Activated CD4-positive, alpha-beta T cell treated with anti-CD3 and anti-CD28 coated beads, Interleukin-2, amount 10 ng/mL, durations not matched to agents 7 days and 5 days (primary cell): ENCODE results near the gene PGAM2. TPM values are rescaled to one million over a fixed set of nuclear protein-coding genes. Genes with fewer than 3 reads are reported as not detected.

Experiments
- CTCF ChIA-PET: fragments of 350-600 bp; sonication (Branson Sonifier 250); formaldehyde crosslinking; loops from one replicate; lab custom pipeline; 2021; ENCODE audit warnings: antibody characterized with exemption; lab: Charles Lee
- POLR2A ChIA-PET: fragments of 350-600 bp; sonication (Branson Sonifier 250); formaldehyde crosslinking; loops from one replicate; lab custom pipeline; 2021; ENCODE audit warnings: antibody characterized with exemption; lab: Charles Lee
- DNase-seq: peaks from one replicate; pipeline ENCODE4 v3.0.0-alpha.2; 2020
- H3K27ac Mint-ChIP-seq: one replicate; pipeline ENCODE4 v1.8.0; 2021; ENCODE audit warnings: mild to moderate bottlenecking, moderate library complexity, mixed read lengths
- H3K27me3 Mint-ChIP-seq: one replicate; pipeline ENCODE4 v1.8.0; 2021; ENCODE audit warnings: mixed read lengths
- H3K36me3 Mint-ChIP-seq: one replicate; pipeline ENCODE4 v1.8.0; 2021; ENCODE audit warnings: low read depth, mixed read lengths
- H3K4me1 Mint-ChIP-seq: one replicate; pipeline ENCODE4 v1.8.0; 2021; ENCODE audit warnings: mixed read lengths
- H3K4me3 Mint-ChIP-seq: one replicate; pipeline ENCODE4 v1.8.0; 2021; ENCODE audit warnings: mild to moderate bottlenecking, moderate library complexity, mixed read lengths
- H3K9me3 Mint-ChIP-seq: one replicate; pipeline ENCODE4 v1.8.0; 2021; ENCODE audit warnings: mixed read lengths
- total RNA-seq, 2 experiments: library from RNA; stranded (reverse); gene quantifications; one replicate each; pipeline ENCODE4 v1.2.3, GENCODE V29; 2021

The PGAM2 gene
- total RNA-seq, 2 experiments from 2014 or later: 0.32 TPM; not detected in 1

DNA sequence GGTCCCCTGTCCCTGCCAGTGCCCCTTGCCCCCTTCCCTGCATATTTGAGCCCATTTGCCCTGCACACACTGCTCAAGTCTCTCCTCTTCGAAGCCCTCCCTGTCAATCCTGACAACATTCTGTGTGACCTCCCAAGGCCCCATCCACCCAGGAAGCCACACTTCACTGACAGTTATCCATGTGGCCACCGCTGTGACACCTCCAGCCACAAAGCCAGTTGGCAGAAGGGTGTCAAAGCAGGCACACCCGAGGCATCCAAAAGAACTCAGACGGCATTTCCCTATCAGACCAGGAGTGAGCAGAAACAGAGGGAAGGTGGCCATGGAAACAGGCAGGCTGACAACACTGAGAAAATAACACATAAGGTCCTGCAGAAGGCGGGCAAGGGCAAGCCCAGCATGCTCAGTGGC is 12.3 kb upstream of the PGAM2 start:
- Mint-ChIP-seq H3K9me3 (no peaks in the 10 kb centered on the region), H3K4me3 (no peak overlapping the region), H3K27ac (no peak overlapping the region), H3K36me3 (peaks cover 46% of the 10 kb centered on the region), H3K4me1 (peaks cover 29% of the 10 kb centered on the region), H3K27me3 (no peaks in the 10 kb centered on the region)
- POLR2A ChIA-PET: no interaction called here
- CTCF ChIA-PET: no interaction called here
- DNase-seq: no peak

- ChIA-PET POLR2A (no interaction called here), CTCF (no interaction called here)
Observed at GRCh38 chr7:44077061-44077460, 11.7 kb upstream of the PGAM2 start.

GRCh38 chr7:44076101-44076895 is 10.9 kb upstream of the PGAM2 start:
- POLR2A ChIA-PET: no interaction called here

More at GRCh38 chr7:44077061-44077460, 11.7 kb upstream of the PGAM2 start:
- Mint-ChIP-seq H3K27me3 (no peaks in the 10 kb centered on the region), H3K27ac (no peak overlapping the region), H3K4me3 (no peak overlapping the region), H3K9me3 (no peaks in the 10 kb centered on the region), H3K36me3 (peaks cover 50% of the 10 kb centered on the region), H3K4me1 (peaks cover 34% of the 10 kb centered on the region)
- no peak for DNase-seq

DNA sequence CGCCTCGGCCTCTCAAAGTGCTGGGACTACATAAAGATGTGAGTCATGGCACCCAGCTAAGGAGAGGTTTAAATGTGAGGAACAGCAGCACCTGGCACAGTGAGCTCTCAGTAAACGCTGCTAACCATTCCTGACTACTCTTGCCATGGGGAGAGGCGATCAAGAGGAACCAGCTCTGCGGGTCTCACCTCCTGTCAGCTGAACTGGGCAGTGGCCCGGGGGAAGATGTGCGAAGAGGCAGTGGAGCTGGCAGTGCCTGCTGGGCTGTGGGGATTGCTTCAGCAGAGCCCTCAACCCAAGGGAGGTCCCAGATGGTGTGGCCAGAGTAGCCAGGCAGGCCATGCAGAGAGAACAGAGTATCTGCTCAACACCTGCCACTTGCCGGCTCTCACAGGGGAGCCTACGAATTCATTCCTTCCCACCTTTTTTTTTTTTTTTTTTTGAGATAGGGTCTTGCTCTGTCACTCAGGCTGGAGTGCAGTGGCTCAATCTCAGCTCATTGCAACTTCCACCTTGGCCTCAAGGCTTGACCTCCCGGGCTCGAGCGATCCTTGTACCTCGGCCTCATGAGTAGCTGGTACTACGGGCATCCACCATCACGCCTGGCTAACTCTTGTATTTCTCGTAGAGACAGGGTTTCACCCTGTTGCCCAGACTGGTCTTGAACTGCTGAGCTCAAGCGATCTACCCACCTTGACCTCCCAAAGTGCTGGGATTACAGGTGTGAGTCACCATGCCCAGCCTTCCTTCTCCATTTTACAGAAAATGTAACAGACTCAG is 10.1 kb upstream of the PGAM2 start:
- H3K27ac Mint-ChIP-seq: no peak overlapping the region
- H3K27me3 Mint-ChIP-seq: no peaks in the 10 kb centered on the region
- POLR2A ChIA-PET: no interaction called here
- no peak for DNase-seq
- H3K4me1 Mint-ChIP-seq: peaks cover 23% of the 10 kb centered on the region
- H3K36me3 Mint-ChIP-seq: peaks cover 42% of the 10 kb centered on the region
- CTCF ChIA-PET: interaction anchor here (0.6 to 1.3 kb wide), 2 partner anchors 8 to 525 kb away, joined by 3 to 7 read pairs; no protein-coding TSS in a partner anchor
- H3K4me3 Mint-ChIP-seq: no peak overlapping the region
- H3K9me3 Mint-ChIP-seq: no peaks in the 10 kb centered on the region

More at GRCh38 chr7:44076101-44076895, 10.9 kb upstream of the PGAM2 start:
- no peak for DNase-seq
- Mint-ChIP-seq H3K27me3 (no peaks in the 10 kb centered on the region), H3K4me1 (peaks cover 32% of the 10 kb centered on the region), H3K4me3 (no peak overlapping the region), H3K36me3 (peaks cover 47% of the 10 kb centered on the region), H3K9me3 (no peaks in the 10 kb centered on the region), H3K27ac (no peak overlapping the region)
- CTCF ChIA-PET: interaction anchor here (0.6 to 1.3 kb wide), 2 partner anchors 9 to 525 kb away, joined by 3 to 7 read pairs; no protein-coding TSS in a partner anchor

- Mint-ChIP-seq H3K27me3 (no peaks in the 10 kb centered on the region), H3K9me3 (no peaks in the 10 kb centered on the region), H3K27ac (no peak overlapping the region), H3K36me3 (peaks cover 42% of the 10 kb centered on the region), H3K4me1 (peaks cover 21% of the 10 kb centered on the region), H3K4me3 (no peak overlapping the region)
- POLR2A ChIA-PET: no interaction called here
- DNase-seq: no peak
- CTCF ChIA-PET: no interaction called here
Observed at GRCh38 chr7:44074349-44074695, 9.0 kb upstream of the PGAM2 start.

DNA sequence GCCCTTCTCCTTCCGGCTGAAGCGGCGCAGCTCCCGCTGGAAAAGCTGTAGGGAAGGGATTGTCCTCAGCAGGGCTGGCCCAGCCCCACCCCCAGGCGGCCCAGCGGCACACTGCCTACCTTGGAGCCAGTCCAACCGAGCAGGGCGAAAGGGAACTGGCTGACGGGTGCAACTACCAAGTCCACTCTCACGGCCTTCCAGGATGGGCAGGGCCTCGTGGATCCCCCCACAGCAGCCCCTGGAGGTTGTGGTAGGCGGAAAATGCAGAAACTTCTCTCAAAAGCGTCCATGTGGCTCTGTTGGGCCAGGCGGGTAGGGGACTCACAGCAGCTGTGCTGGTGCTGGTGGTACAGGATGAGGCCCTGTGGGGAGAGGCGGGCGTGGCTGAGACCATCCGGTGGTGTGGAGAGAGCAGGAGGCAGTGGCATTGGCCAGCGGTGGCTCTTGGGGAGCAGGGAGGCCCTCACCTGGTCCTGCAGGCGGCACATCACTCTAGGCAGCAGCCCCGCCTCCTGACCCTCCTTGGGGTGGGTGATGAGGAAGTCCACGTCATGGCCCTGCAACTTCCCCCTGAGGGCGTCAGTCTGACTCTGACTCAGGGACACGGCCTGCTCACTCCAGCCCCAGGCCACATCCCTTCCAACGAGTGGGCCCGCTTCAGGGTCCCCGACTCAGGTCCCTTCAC is 8.4 kb upstream of the PGAM2 start:
- ChIA-PET CTCF (no interaction called here), POLR2A (no interaction called here)
- peaks cover 19% of the 10 kb centered on the region for H3K4me1 Mint-ChIP-seq
- no peak overlapping the region for H3K4me3 Mint-ChIP-seq
- DNase-seq: no peak
- H3K36me3 Mint-ChIP-seq: peaks cover 39% of the 10 kb centered on the region
- no peaks in the 10 kb centered on the region for H3K9me3 Mint-ChIP-seq
- H3K27ac Mint-ChIP-seq: no peak overlapping the region
- H3K27me3 Mint-ChIP-seq: no peaks in the 10 kb centered on the region

- Mint-ChIP-seq H3K27ac (peak overlapping the region; percentile 62), H3K9me3 (no peaks in the 10 kb centered on the region)
- CTCF ChIA-PET: interaction anchor here (0.7 to 1.4 kb wide), 2 partner anchors 11 to 493 kb away, joined by 3 read pairs; no protein-coding TSS in a partner anchor
Observed at GRCh38 chr7:44072364-44073231, 7.2 kb upstream of the PGAM2 start.

GRCh38 chr7:44071726-44072363 is 6.5 kb upstream of the PGAM2 start:
- Mint-ChIP-seq H3K9me3 (no peaks in the 10 kb centered on the region), H3K27ac (peak overlapping the region; percentile 62), H3K36me3 (peaks cover 23% of the 10 kb centered on the region), H3K4me3 (no peak overlapping the region), H3K27me3 (no peaks in the 10 kb centered on the region), H3K4me1 (peaks cover 7% of the 10 kb centered on the region)
- ChIA-PET CTCF (interaction anchor here (0.6 to 1.4 kb wide), 5 partner anchors 10 to 494 kb away, joined by 3 to 4 read pairs (median 3); no protein-coding TSS in a partner anchor), POLR2A (no interaction called here)
- DNase-seq: no peak

More at GRCh38 chr7:44072364-44073231, 7.2 kb upstream of the PGAM2 start:
- peaks cover 9% of the 10 kb centered on the region for H3K4me1 Mint-ChIP-seq
- H3K4me3 Mint-ChIP-seq: no peak overlapping the region
- H3K27me3 Mint-ChIP-seq: no peaks in the 10 kb centered on the region
- peaks cover 29% of the 10 kb centered on the region for H3K36me3 Mint-ChIP-seq
- peak; percentile 44 for DNase-seq
- POLR2A ChIA-PET: no interaction called here

DNA sequence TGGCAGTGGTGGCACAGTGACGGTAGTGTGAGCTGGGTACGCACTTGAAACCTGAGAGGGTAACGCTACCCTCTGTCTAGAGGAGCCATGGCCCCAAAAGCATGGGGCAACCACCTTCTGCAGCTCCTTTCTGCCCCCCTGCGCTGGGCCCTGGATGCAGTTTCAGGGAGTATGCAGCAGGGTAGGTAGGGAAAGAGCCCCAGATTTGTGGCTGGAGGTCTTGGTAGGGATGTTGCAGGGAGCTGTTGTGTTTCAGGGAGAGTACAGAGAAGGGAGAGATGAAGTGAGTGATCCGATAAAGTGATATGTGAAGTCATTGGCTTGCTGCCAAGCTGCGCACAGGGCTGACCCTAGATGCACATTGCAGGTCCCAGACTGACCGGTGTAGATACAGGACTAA is 2.7 kb upstream of the PGAM2 start:
- H3K27me3 Mint-ChIP-seq: no peaks in the 10 kb centered on the region
- H3K27ac Mint-ChIP-seq: no peak overlapping the region
- no peak for DNase-seq
- no peaks in the 10 kb centered on the region for H3K9me3 Mint-ChIP-seq
- peaks cover 7% of the 10 kb centered on the region for H3K4me1 Mint-ChIP-seq
- H3K36me3 Mint-ChIP-seq: peaks cover 8% of the 10 kb centered on the region
- ChIA-PET CTCF (interaction anchor here (0.8 to 1.3 kb wide), 5 partner anchors 8 to 74 kb away, joined by 3 read pairs; no protein-coding TSS in a partner anchor), POLR2A (interaction anchor here (0.7 kb wide), 1 partner anchor 13 kb away, joined by 3 read pairs; no protein-coding TSS in a partner anchor)
- H3K4me3 Mint-ChIP-seq: no peak overlapping the region

- ChIA-PET POLR2A (interaction anchor here (0.7 kb wide), 1 partner anchor 14 kb away, joined by 3 read pairs; no protein-coding TSS in a partner anchor), CTCF (interaction anchor here (0.6 to 1.5 kb wide), 7 partner anchors 9 to 198 kb away, joined by 3 to 5 read pairs (median 3); no protein-coding TSS in a partner anchor)
- Mint-ChIP-seq H3K4me1 (peaks cover 4% of the 10 kb centered on the region), H3K36me3 (peaks cover 7% of the 10 kb centered on the region), H3K27me3 (no peaks in the 10 kb centered on the region), H3K4me3 (peak overlapping the region; percentile 17), H3K27ac (peak overlapping the region; percentile 6), H3K9me3 (no peaks in the 10 kb centered on the region)
- DNase-seq: no peak
Observed at GRCh38 chr7:44067064-44067951, 1.9 kb upstream of the PGAM2 start.
